ENCODE data around the gene EDC4. TPM values are rescaled to one million over a fixed set of nuclear protein-coding genes. Genes with fewer than 3 reads are reported as not detected.

The EDC4 gene
- total RNA-seq, 1 experiment from 2014 or later = 80.9 TPM

DNA sequence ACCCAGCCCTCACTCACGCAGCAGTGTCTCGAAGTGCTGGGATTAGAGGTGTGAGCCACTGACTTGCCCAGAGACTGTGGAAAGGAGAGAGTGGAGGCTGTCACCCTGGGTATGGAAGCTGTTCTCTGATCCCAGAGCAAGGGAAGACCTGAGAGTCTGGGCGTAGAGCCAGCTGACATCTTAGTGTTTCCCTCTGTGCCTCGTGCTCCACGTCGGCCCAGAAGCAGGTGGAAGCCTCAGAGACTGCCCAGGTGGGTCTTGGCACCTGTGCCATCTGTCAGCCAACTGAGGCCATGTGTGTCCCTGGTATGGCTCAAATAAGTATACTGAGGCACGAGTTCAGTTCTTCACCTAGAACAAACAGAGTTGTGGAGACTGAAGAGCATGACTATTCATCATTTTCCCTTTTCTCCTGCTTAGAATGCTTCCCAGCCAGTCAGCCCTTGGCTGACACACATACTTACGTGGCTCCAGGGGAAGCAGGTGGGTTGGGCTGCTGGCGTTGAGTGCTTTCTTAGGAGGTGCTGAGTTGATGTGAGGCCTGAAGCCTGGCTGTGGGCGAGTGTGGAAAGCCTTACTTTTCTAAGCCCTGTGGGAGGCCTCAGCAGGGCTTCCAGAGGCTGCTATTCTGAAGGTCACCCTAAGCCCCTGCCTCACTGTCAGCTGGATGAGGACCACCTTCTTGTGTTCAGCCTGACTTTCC, 50.7 kb downstream of the EDC4 start:
- in situ Hi-C loops (cut with HindIII; ENCODE audit: low sequenced_read_pairs) = loop anchor here (5.0 kb wide), 1 partner anchor 101 kb away; no protein-coding TSS in a partner anchor

GRCh38 chr16:67924140-67924906, 51.5 kb downstream of the EDC4 start:
- peak; percentile 27 for DNase-seq (ENCODE audit: low spot score)
- in situ Hi-C loops (cut with HindIII; ENCODE audit: low sequenced_read_pairs) = loop anchor here (5.0 kb wide), 1 partner anchor 102 kb away; no protein-coding TSS in a partner anchor

More for the DNA sequence above, 50.7 kb downstream of the EDC4 start:
- peak; percentile 78 for DNase-seq (ENCODE audit: low spot score)

DNA sequence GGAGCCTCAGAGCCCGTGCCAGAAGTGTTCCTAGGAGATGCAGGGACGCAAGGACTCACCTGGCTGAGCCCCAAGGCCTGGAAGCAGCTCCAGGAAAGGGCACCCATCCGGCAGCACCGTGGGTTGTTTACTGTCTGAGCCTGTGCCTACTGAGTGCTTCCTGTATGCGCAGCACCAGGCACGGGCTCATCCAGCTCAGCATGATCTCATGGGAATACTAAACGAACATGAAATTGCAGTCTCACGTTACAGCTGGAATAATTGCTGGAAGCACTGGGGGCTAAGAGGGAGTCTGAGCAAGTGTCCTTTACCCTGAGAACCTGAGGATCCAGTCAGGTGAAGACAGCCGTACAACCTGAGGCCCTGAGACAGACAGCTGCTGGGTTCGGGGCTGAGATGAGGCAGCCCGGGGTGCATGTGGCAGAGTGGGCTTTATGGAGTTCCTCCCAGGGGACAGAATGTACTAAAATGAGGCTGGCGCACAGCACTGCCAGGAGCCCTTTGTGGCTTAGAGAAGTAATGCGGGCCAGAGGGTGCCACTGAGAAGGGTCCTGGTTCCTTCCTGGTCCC, 53.4 kb downstream of the EDC4 start:
- in situ Hi-C loops (cut with HindIII; ENCODE audit: low sequenced_read_pairs) = no loop called here
- DNase-seq (ENCODE audit: low spot score) = peak; percentile 26

DNA sequence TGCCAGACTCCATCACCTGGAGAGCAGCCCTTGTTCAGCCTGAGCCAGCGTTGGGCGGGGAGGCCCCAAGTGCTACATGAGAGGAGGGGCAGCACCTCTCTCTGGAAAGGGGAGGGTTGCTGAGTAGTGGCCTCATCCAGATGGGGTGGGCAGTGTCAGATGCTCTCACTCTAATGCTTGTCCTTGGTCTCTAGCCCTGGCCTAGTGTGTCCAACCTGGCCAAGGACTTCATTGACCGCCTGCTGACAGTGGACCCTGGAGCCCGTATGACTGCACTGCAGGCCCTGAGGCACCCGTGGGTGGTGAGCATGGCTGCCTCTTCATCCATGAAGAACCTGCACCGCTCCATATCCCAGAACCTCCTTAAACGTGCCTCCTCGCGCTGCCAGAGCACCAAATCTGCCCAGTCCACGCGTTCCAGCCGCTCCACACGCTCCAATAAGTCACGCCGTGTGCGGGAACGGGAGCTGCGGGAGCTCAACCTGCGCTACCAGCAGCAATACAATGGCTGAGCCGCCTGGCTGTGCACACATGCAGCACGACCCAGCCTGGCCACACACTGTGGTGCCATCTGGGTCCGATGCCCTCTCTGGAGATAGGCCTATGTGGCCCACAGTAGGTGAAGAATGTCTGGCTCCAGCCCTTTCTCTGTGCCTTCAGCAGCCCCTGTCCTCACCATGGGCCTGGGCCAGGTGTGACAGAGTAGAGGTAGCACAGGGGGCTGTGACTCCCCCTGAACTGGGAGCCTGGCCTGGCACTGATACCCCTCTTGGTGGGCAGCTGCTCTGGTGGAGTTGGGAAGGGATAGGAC, 54.5 kb downstream of the EDC4 start:
- peak; percentile 79 for DNase-seq (ENCODE audit: low spot score)

DNA sequence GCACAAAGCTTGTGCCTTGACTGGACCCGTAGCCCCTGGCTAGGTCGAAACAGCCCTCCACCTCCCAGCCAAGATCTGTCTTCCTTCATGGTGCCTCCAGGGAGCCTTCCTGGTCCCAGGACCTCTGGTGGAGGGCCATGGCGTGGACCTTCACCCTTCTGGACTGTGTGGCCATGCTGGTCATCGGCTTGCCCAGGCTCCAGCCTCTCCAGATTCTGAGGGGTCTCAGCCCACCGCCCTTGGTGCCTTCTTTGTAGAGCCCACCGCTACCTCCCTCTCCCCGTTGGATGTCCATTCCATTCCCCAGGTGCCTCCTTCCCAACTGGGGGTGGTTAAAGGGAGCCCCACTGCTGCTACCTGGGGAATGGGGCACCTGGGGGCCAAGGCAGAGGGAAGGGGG, 55.3 kb downstream of the EDC4 start:
- in situ Hi-C loops (cut with HindIII; ENCODE audit: low sequenced_read_pairs) = no loop called here
- no peak for DNase-seq (ENCODE audit: low spot score)

More for the DNA sequence above, 54.5 kb downstream of the EDC4 start:
- in situ Hi-C loops (cut with HindIII; ENCODE audit: low sequenced_read_pairs) = no loop called here

GRCh38 chr16:67928561-67929364, 55.9 kb downstream of the EDC4 start:
- DNase-seq (ENCODE audit: low spot score) = peak; percentile 86
- in situ Hi-C loops (cut with HindIII; ENCODE audit: low sequenced_read_pairs) = no loop called here

DNA sequence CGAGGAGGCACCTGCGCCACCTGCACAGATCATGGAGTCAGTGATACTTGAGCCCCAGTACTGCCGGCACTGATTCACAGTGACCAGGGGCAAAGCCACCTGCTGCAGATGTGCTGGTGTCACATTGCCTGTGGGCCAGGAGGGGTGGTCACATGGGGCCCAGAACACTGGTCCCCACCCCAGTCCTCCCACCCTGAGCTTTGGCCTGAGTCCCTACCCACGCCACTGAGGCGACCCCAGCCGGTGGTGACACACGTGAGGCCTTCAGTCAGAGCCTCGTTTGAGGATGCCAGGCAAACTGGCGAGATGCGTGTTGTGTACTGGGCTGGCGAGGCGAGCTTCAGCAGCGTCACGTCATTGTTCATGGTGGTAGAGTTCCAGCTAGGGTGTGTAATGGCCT, 57.3 kb downstream of the EDC4 start:
- in situ Hi-C loops (cut with HindIII; ENCODE audit: low sequenced_read_pairs) = no loop called here
- DNase-seq (ENCODE audit: low spot score) = no peak

DNA sequence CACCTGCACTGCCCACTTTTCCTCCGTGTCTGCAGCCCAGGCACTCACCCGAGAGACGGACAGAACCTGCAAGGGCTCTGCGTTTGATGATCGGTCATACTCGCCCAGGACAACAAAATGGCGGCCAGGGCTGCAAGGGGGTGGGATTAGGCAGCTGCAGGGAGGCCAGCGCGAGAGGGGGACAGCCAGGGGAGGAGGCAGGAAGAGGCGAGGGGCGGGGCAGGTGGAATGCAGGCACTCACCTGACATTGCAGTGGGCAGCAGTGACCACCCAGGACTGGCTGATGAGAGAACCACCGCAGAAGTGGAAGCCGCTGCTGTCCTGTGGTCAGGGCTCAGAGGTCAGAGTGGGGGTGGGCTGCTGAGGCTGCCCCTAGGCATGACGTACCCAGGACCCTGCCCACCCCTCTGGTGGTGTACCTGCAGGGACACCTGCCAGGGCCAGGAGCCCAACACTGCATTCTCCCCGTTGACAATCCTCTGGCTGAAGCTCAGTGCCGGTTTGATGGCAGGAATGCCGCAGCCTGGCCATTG, 57.9 kb downstream of the EDC4 start:
- in situ Hi-C loops (cut with HindIII; ENCODE audit: low sequenced_read_pairs) = no loop called here
- DNase-seq (ENCODE audit: low spot score) = no peak

Other genes with a start within 250 kb of the EDC4 start
- 4.1 and 10.7 TPM in 2 replicates for gene CARMIL2, start 227.9 kb upstream of the EDC4 start, total RNA-seq (2014; rRNA removed; shearing (Covaris generic))
- gene ACD, start 212.8 kb upstream of the EDC4 start, total RNA-seq (2014; rRNA removed; shearing (Covaris generic)) = 27.1 and 33.2 TPM in 2 replicates
- gene PARD6A, start 212.1 kb upstream of the EDC4 start, total RNA-seq (2014; rRNA removed; shearing (Covaris generic)) = 6.6 and 13.5 TPM in 2 replicates
- 2.1 and 5.6 TPM in 2 replicates for gene ENKD1, start 206.3 kb upstream of the EDC4 start, total RNA-seq (2014; rRNA removed; shearing (Covaris generic))
- gene C16orf86, start 206.2 kb upstream of the EDC4 start, total RNA-seq (2014; rRNA removed; shearing (Covaris generic)) = not detected in 2 replicates
- 26.2 TPM in 2 replicates for gene GFOD2, start 153.7 kb upstream of the EDC4 start, total RNA-seq (2014; rRNA removed; shearing (Covaris generic))
- gene RANBP10, start 66.5 kb upstream of the EDC4 start, total RNA-seq (2014; rRNA removed; shearing (Covaris generic)) = 3.0 and 5.9 TPM in 2 replicates
- 0.49 and 0.95 TPM in 2 replicates for gene TSNAXIP1, start 66.2 kb upstream of the EDC4 start, total RNA-seq (2014; rRNA removed; shearing (Covaris generic))
- gene THAP11, start 30.7 kb upstream of the EDC4 start, total RNA-seq (2014; rRNA removed; shearing (Covaris generic)) = 38.6 and 50.8 TPM in 2 replicates
- 419 and 444 TPM in 2 replicates for gene NUTF2, start 26.1 kb upstream of the EDC4 start, total RNA-seq (2014; rRNA removed; shearing (Covaris generic))
- 27.6 and 41.8 TPM in 2 replicates for gene CENPT, start 25.4 kb upstream of the EDC4 start, total RNA-seq (2014; rRNA removed; shearing (Covaris generic))
- gene NRN1L, start 11.8 kb downstream of the EDC4 start, total RNA-seq (2014; rRNA removed; shearing (Covaris generic)) = not detected in 2 replicates
- gene PSKH1, start 20.2 kb downstream of the EDC4 start, total RNA-seq (2014; rRNA removed; shearing (Covaris generic)) = 34.4 and 40.8 TPM in 2 replicates
- gene CTRL, start 58.8 kb downstream of the EDC4 start, total RNA-seq (2014; rRNA removed; shearing (Covaris generic)) = 0.18 TPM in 1 of 2 replicates, not detected in the other
- 17.1 and 26.2 TPM in 2 replicates for gene PSMB10, start 63.8 kb downstream of the EDC4 start, total RNA-seq (2014; rRNA removed; shearing (Covaris generic))
- 6.0 and 8.1 TPM in 2 replicates for gene LCAT, start 71.1 kb downstream of the EDC4 start, total RNA-seq (2014; rRNA removed; shearing (Covaris generic))
- gene SLC12A4, start 95.6 kb downstream of the EDC4 start, total RNA-seq (2014; rRNA removed; shearing (Covaris generic)) = 30.0 and 46.2 TPM in 2 replicates
- not detected in 2 replicates for gene DPEP3, start 107.4 kb downstream of the EDC4 start, total RNA-seq (2014; rRNA removed; shearing (Covaris generic))
- 0.31 TPM in 1 of 2 replicates, not detected in the other for gene DPEP2, start 126.4 kb downstream of the EDC4 start, total RNA-seq (2014; rRNA removed; shearing (Covaris generic))
- gene DPEP2NB, start 142.9 kb downstream of the EDC4 start, total RNA-seq (2014; rRNA removed; shearing (Covaris generic)) = not detected in 2 replicates
- 49.0 and 63.4 TPM in 2 replicates for gene DDX28, start 150.2 kb downstream of the EDC4 start, total RNA-seq (2014; rRNA removed; shearing (Covaris generic))
- gene DUS2, start 150.2 kb downstream of the EDC4 start, total RNA-seq (2014; rRNA removed; shearing (Covaris generic)) = 17.0 and 19.3 TPM in 2 replicates
- 16.3 and 26.9 TPM in 2 replicates for gene NFATC3, start 212.3 kb downstream of the EDC4 start, total RNA-seq (2014; rRNA removed; shearing (Covaris generic))